Urothelium cell line (cell line): ENCODE results near the gene RTF2.
"Not testable (repeated sequence)": the region's sequence is repeated elsewhere in the genome, so short reads cannot be mapped to it uniquely, and the experiment has no call there.

Experiments used
- DNase-seq: peaks from one replicate; pipeline ENCODE4 v3.0.0; 2011; ENCODE audit warnings: low spot score, mixed read lengths
- FAIRE-seq: peaks from 2 replicates; lab custom pipeline; 2011; peaks lifted over from hg19 to GRCh38; lab: Jason Lieb, UNC

The RTF2 gene

DNA sequence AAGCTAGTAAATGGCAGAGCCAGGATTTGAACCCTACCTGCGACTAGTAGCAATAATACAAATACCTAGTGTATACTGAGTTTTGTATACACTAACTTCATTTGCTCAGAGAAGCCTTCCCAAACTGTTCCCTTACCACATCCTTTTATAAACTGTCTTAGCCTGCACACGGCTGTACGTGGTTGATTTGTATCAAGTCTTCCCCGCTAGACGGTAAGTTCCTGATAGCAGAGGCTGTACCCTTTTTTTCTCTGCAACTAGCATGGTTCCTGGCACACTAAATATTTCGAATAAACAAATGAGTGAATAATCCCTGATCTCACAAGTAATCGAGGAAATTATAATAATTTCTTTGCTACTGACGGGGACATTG is 636 bp downstream of the RTF2 start:
- DNase-seq (no peak), FAIRE-seq (no peak)

DNA sequence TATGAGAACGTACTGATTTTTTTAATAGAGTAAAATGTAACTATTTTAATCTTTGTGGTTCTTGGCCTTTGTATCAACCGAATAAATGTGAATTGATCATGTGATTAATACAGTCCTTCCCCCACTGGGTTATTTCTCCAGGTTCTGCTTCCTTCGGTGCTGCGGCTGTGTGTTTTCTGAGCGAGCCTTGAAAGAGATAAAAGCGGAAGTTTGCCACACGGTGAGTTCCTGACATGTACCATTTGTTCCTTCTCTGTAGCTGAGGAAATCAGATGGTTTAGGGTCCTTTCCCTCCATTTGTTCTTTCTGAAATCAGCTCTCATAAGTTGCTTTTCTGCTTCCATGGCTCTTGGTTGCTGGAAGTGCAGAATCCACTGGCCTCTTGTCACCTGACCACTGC is 15.5 kb downstream of the RTF2 start:
- DNase-seq, result no peak
- FAIRE-seq, result no peak

DNA sequence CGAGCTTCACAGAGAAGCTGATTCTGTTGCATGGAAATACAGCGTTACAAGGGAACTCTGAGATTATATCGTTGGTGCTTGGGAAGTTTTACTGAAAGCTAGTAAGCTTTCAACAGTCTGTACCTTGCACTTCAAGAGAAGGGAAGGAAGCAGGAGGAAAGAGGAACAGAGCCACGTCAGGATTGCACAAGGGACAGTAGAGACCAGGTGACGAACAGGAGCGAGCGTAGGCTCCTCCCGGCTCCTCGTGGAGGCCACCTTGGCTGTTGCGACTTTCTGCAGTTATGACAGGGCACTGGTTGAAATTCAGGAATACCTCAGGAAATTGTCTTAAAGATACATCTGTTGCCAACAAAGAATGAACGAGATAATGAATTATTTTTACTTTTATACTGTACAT is 18.8 kb downstream of the RTF2 start:
- no peak for DNase-seq
- FAIRE-seq, result no peak

GRCh38 chr20:56488566-56488965 is 20.1 kb downstream of the RTF2 start:
- DNase-seq, result no peak
- FAIRE-seq, result no peak

DNA sequence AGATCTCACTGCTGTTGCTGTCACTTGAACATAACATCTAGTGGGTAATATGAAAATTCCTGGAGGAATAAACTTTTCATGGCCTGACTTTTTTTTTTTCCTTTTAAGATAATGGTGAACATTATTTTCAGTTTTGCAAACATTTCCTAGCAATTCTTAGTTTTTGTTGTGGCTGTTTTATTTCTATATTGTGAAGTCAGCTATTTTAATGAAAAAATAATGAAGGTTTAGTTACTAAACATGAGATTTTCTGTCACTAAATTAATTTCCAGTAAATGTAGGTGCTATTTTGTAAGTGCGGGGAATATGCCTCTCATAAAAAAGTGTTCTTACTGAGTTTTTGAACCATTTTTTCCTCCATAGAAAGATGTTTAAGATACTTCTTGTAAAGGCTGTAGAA is 32.7 kb downstream of the RTF2 start:
- FAIRE-seq (no peak), DNase-seq (no peak)

- FAIRE-seq (no peak), DNase-seq (no peak)
Measured at GRCh38 chr20:56503916-56504315, 35.5 kb downstream of the RTF2 start.

- DNase-seq (peak; percentile 32), FAIRE-seq (no peak)
Measured at GRCh38 chr20:56504373-56505005, 36.1 kb downstream of the RTF2 start.

GRCh38 chr20:56506103-56506502 is 37.7 kb downstream of the RTF2 start:
- DNase-seq, result no peak

DNA sequence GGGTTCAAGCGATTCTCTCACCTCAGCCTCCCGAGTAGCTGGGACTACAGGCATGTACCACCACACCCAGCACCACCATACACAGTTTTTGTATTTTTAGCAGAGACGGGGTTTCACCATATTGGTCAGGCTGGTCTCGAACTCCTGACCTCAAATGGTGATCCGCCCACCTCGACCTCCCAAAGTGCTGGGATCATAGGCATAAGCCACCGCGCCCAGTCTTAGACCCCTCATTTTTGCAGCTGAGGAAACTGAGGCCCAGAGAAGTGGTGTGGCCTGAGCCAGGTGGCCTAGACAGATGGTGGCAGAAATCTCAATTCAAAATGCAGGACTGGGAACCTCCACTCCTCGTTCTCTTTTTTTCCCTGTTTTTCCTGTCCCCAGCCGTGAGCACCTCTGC is 43.5 kb downstream of the RTF2 start:
- DNase-seq (no peak), FAIRE-seq (no peak)

More at GRCh38 chr20:56506103-56506502, 37.7 kb downstream of the RTF2 start:
- no peak for FAIRE-seq

- FAIRE-seq (no peak), DNase-seq (no peak)
Measured at GRCh38 chr20:56513161-56514150, 45.0 kb downstream of the RTF2 start.

- no peak for DNase-seq
- FAIRE-seq, result no peak
Measured at GRCh38 chr20:56516631-56517030, 48.2 kb downstream of the RTF2 start.

DNA sequence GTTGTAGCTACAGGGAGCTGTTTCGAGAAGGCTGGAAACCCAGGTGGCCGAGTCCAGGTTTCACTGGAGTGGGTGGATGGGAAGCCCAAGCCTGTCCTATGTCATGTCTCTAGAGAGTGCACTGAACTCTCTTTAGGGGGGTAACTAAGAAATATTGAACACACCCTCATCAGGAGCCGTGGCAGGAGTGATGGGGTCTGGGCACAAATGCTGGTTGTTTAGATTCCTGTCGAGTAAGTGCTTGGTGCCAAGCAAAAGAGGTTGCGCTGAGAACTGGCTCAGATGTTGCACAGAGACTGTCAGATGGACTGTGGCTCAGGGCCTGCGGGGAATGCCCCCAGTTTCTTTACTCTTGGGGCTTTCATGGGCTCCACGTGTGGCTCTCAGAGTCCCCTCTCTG is 48.8 kb downstream of the RTF2 start:
- DNase-seq (no peak), FAIRE-seq (no peak)

DNA sequence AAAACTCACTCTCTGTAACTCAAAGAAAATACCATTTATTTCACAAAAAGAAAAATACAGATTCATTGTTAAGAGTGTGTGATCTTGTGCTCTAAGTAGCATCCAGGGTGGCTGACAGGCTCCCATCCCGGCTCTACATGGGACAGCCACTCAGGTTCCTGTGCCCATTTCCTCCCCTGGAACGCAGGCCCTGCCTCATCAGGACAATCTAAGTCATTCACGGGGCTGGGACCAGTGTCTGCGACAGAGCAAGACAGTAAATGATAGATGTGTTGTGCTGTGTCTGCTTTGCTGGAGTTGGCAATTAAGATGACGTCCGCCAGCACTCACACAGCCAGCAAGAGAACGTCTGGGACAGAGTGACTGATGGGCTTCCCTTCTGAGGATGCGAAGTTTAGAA is 49.2 kb downstream of the RTF2 start:
- DNase-seq (no peak), FAIRE-seq (no peak)

GRCh38 chr20:56518126-56518525 is 49.7 kb downstream of the RTF2 start:
- no peak for FAIRE-seq

DNA sequence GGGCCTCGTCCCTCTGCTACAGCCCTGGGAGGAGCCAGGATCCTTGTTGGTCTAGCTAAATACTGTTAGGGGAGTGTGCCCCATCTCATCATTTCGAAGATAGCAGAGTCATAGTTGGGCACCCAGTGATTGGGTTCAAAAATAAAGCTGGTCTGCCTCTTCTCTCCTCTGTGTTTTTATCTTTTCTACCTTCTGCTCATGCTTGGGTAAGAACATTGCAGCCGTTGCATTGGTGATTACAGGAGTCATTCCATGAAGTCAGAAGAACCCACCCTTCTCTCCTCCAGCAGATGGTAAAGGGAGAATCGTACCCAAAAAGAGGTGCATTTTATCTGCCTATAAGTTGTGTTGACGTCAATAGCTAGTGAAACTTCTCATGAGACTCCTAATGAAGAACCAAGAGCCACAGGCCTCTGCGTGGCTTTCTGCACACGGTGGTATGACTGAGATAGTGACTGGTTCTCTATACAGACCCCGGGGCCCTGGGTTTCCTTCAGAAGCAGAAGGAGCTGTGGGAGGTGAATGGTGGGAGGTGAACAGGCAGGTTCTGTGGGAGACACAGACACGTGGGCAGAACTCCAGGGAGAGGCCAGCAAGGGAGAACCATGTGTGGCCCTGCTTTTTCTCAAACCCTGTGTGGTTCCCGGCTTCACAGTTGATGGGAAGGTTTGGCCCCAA is 50.4 kb downstream of the RTF2 start:
- FAIRE-seq, result no peak
- DNase-seq, result no peak

More at GRCh38 chr20:56518126-56518525, 49.7 kb downstream of the RTF2 start:
- no peak for DNase-seq

GRCh38 chr20:56519551-56519950 is 51.1 kb downstream of the RTF2 start:
- FAIRE-seq (no peak), DNase-seq (no peak)

DNA sequence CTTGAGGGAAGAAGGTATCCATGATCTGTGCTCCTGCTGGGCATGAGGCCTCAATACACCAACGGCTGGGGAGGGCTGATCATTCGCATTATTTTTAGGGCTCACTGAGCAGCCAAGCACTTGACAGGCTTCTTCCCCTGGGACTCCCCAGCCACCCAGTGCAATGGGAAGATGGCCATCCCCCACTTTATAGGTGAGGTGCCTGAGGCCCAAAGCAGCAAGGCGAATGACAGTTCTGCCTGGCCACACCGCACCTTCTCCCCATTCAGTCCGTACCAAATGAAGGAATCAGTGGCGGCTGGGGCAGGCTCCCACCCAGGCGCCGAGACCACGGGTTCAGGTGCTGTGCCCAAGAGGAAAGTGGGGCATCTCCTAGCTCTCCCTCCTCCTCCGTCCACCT is 51.8 kb downstream of the RTF2 start:
- DNase-seq (no peak), FAIRE-seq (no peak)

- not testable (repeated sequence) for FAIRE-seq, DNase-seq
Measured at GRCh38 chr20:56520746-56521354, 52.4 kb downstream of the RTF2 start.

GRCh38 chr20:56522311-56522710 is 53.9 kb downstream of the RTF2 start:
- FAIRE-seq, result no peak
- DNase-seq, result no peak

GRCh38 chr20:56524444-56524843 is 56.0 kb downstream of the RTF2 start, which contains the start of gene FAM209A:
TSS of gene FAM209A (plus strand) at chr20:56524744. CDS start at chr20:56524809, 65 bp downstream.
- DNase-seq, result not testable (repeated sequence)
- peak; percentile 78 for FAIRE-seq

GRCh38 chr20:56527521-56527920 is 59.1 kb downstream of the RTF2 start:
- no peak for DNase-seq
- no peak for FAIRE-seq
